IMR-90 (cell line): ENCODE results near the gene ANKRD61. TPM values are rescaled to one million over a fixed set of nuclear protein-coding genes. Genes with fewer than 3 reads are reported as not detected.

Experiments
- ATAC-seq: fragments of 200-7000 bp; cut with Tn5 transposase; 2 replicates; pipeline ENCODE4 v1.9.1; 2020; ENCODE audit warnings: low read depth, mild to moderate bottlenecking, moderate library complexity
- BruUV-seq: library from RNA; stranded (reverse); fragments of 400-500 nt; replicated peaks from 2 replicates; lab custom pipeline; 2021; lab: Mats Ljungman, UMichigan
- CTCF ChIA-PET: fragments of 300-600 bp; formaldehyde crosslinking; extraction: SDS; loops from one replicate; lab custom pipeline; 2021; ENCODE audit warnings: antibody characterized with exemption; lab: Yijun Ruan, JAX
- POLR2A ChIA-PET: fragments of 300-600 bp; sonication (Branson Sonifier 250); formaldehyde crosslinking; loops from one replicate; lab custom pipeline; 2022; ENCODE audit warnings: antibody characterized with exemption; ENCODE audit not compliant: unreplicated experiment; lab: Charles Lee
- DNase-seq: peaks from one replicate; pipeline ENCODE4 v3.0.0; 2013
- H2AFZ ChIP-seq: replicated peaks from 2 replicates; pipeline ENCODE3; 2013; ENCODE audit warnings: low read length, mild to moderate bottlenecking; ENCODE audit not compliant: poor library complexity
- H2AK5ac ChIP-seq: 2 replicates; pipeline ENCODE4 v1.6.1; 2013; ENCODE audit warnings: low read depth, low read length, inconsistent platforms
- H2AK9ac ChIP-seq: replicated peaks from 2 replicates; pipeline ENCODE3; 2013; ENCODE audit warnings: mild to moderate bottlenecking, low read depth, low read length, moderate library complexity; ENCODE audit not compliant: poor library complexity
- H2BK120ac ChIP-seq: 2 replicates; pipeline ENCODE4 v1.6.1; 2013; ENCODE audit warnings: low read depth, low read length, inconsistent platforms
- H2BK15ac ChIP-seq: 3 replicates; pipeline ENCODE4 v1.6.1; 2013; ENCODE audit warnings: low read depth, low read length, inconsistent platforms
- H2BK20ac ChIP-seq: 2 replicates; pipeline ENCODE4 v1.6.1; 2013; ENCODE audit warnings: low read depth, mild to moderate bottlenecking, inconsistent platforms, low read length, moderate library complexity
- H2BK5ac ChIP-seq: 2 replicates; pipeline ENCODE4 v1.6.1; 2013; ENCODE audit warnings: mild to moderate bottlenecking, low read depth, low read length, inconsistent platforms; ENCODE audit not compliant: poor library complexity, severe bottlenecking
- H3K14ac ChIP-seq: replicated peaks from 2 replicates; pipeline ENCODE4 v1.6.1; 2013; ENCODE audit warnings: low read depth, low read length, inconsistent platforms
- H3K18ac ChIP-seq: 2 replicates; pipeline ENCODE4 v1.6.1; 2013; ENCODE audit warnings: low read depth, low read length, control low read depth
- H3K23ac ChIP-seq: 2 replicates; pipeline ENCODE4 v1.6.1; 2013; ENCODE audit warnings: low read depth, low read length, inconsistent platforms
- H3K27ac ChIP-seq: 2 replicates; pipeline ENCODE4 v1.5.1; 2013; ENCODE audit warnings: mild to moderate bottlenecking, control low read depth, low read length; ENCODE audit not compliant: insufficient read depth
- H3K27me3 ChIP-seq: 2 replicates; pipeline ENCODE4 v1.6.1; 2013; ENCODE audit warnings: low read length; ENCODE audit not compliant: control insufficient read depth, insufficient read depth
- H3K36me3 ChIP-seq: 2 replicates; pipeline ENCODE4 v1.6.1; 2013; ENCODE audit warnings: low read length, mixed read lengths; ENCODE audit not compliant: control insufficient read depth, insufficient read depth
- H3K4ac ChIP-seq: 2 replicates; pipeline ENCODE4 v1.6.1; 2013; ENCODE audit warnings: low read depth, low read length, inconsistent platforms
- H3K4me1 ChIP-seq: 2 replicates; pipeline ENCODE4 v1.6.1; 2013; ENCODE audit warnings: low read length, mixed read lengths; ENCODE audit not compliant: control insufficient read depth, insufficient read depth
- H3K4me2 ChIP-seq: 2 replicates; pipeline ENCODE4 v1.6.1; 2013; ENCODE audit warnings: low read depth, mild to moderate bottlenecking, control low read depth, low read length, moderate library complexity
- H3K4me3 ChIP-seq: 2 replicates; pipeline ENCODE4 v1.5.1; 2013; ENCODE audit warnings: low read depth, mild to moderate bottlenecking, control low read depth, low read length, moderate library complexity; ENCODE audit not compliant: insufficient read depth
- H3K56ac ChIP-seq: 2 replicates; pipeline ENCODE4 v1.6.1; 2013; ENCODE audit warnings: low read length, inconsistent platforms; ENCODE audit not compliant: insufficient read depth; ENCODE audit errors: extremely low read depth
- H3K79me1 ChIP-seq, 2 experiments: 2 replicates each; pipeline ENCODE4 v1.6.1; 2013; ENCODE audit warnings: low read length in 2 of 2, inconsistent platforms in 1 of 2, low read depth in 1 of 2
- H3K9ac ChIP-seq: 2 replicates; pipeline ENCODE4 v1.6.1; 2013; ENCODE audit warnings: low read depth, low read length, control low read depth
- H3K9me1 ChIP-seq: 2 replicates; pipeline ENCODE4 v1.6.1; 2013; ENCODE audit warnings: low read length, inconsistent platforms; ENCODE audit not compliant: insufficient read depth
- H3K9me3 ChIP-seq: 2 replicates; pipeline ENCODE4 v1.6.1; 2013; ENCODE audit warnings: low read length; ENCODE audit not compliant: control insufficient read depth, insufficient read depth
- H4K20me1 ChIP-seq: 2 replicates; pipeline ENCODE4 v1.6.1; 2013; ENCODE audit warnings: low read length, inconsistent platforms; ENCODE audit not compliant: insufficient read depth
- H4K5ac ChIP-seq: 2 replicates; pipeline ENCODE4 v1.6.1; 2013; ENCODE audit warnings: mild to moderate bottlenecking, low read depth, low read length, control low read depth
- H4K8ac ChIP-seq, 2 experiments: 2 replicates each; pipeline ENCODE4 v1.6.1; 2013; ENCODE audit warnings: low read depth in 2 of 2, low read length in 2 of 2, control low read depth in 1 of 2, inconsistent platforms in 1 of 2
- H4K91ac ChIP-seq: 2 replicates; pipeline ENCODE4 v1.6.1; 2013; ENCODE audit warnings: low read depth, low read length, inconsistent platforms; ENCODE audit not compliant: insufficient read depth
- BHLHE40 ChIP-seq: fragments of 150-350 bp; IDR thresholded peaks from 2 replicates; pipeline ENCODE4 v1.6.1; 2016; ENCODE audit warnings: mild to moderate bottlenecking, low read depth, low read length
- CHD1 ChIP-seq: IDR thresholded peaks from 2 replicates; pipeline ENCODE4 v1.6.1; 2012; ENCODE audit warnings: low read depth, low read length, improper control_type of control experiment
- ELK1 ChIP-seq: fragments of 150-350 bp; IDR thresholded peaks from 2 replicates; pipeline ENCODE4 v1.6.1; 2016; ENCODE audit warnings: low read depth, mild to moderate bottlenecking, low read length, moderate library complexity, borderline replicate concordance
- MAZ ChIP-seq: IDR thresholded peaks from 2 replicates; pipeline ENCODE4 v1.6.1; 2012; ENCODE audit warnings: low read depth, mild to moderate bottlenecking, low read length, improper control_type of control experiment, moderate library complexity, borderline replicate concordance
- POLR2A ChIP-seq: IDR thresholded peaks from 2 replicates; pipeline ENCODE4 v1.6.1; 2012; ENCODE audit warnings: mild to moderate bottlenecking, low read depth, low read length
- SMC3 ChIP-seq: fragments of 150-350 bp; IDR thresholded peaks from 2 replicates; pipeline ENCODE4 v1.6.1; 2016; ENCODE audit warnings: low read depth, mild to moderate bottlenecking, antibody characterized with exemption, low read length, moderate library complexity
- WGBS, 2 experiments: methylation state at CpG; one replicate each; pipeline versions ENCODE4 v1.1.5 to v1.1.7; 2013; ENCODE audit warnings: missing lambda C conversion rate in 2 of 2; ENCODE audit not compliant: insufficient read length in 1 of 2; ENCODE audit errors: extremely low coverage in 2 of 2; 5-methylcytosine and 5-hydroxymethylcytosine counted together
- dilution Hi-C: fragments of 300-500 bp; cut with HindIII; formaldehyde crosslinking; loops from one replicate; pipeline ENCODE4 v1.14.3; 2018; ENCODE audit warnings: low sequenced_read_pairs; ENCODE audit not compliant: unreplicated experiment
- in situ Hi-C: fragments of 300-500 bp; cut with MboI; formaldehyde crosslinking; loops from 3 replicates; pipeline ENCODE4 v1.14.3; 2019; ENCODE audit warnings: low sequenced_read_pairs, inconsistent platforms, mixed read lengths
- intact Hi-C: fragments of 100-400 bp; cut with micrococcal nuclease; formaldehyde crosslinking; loops from 2 replicates; pipeline ENCODE4 v1.10.0; 2022
- polyA plus RNA-seq, 3 experiments: library from polyadenylated mRNA; depleted of rRNA; stranded (reverse); fragments of >200 nt; gene quantifications; 2 replicates each; pipeline ENCODE4 v1.2.3, GENCODE V29; 2012; ENCODE audit warnings: low replicate concordance in 1 of 3
- total RNA-seq: library from RNA; depleted of rRNA; stranded (reverse); fragments of >200 nt; gene quantifications from 2 replicates; pipeline ENCODE4 v1.2.3, GENCODE V29; 2012

Gene ANKRD61
- total and polyA plus RNA-seq, 2 of the 4 experiments (the other 2 are of a cell fraction) = 0.17 to 0.36 TPM

- CTCF ChIA-PET = no interaction called here
- BruUV-seq = no TSS peak
These were observed 4.0 kb downstream of the ANKRD61 start for GRCh38 chr7:6035165-6035564.

More at GRCh38 chr7:6035165-6035564, 4.0 kb downstream of the ANKRD61 start:
- WGBS, 2 experiments = 100% methylated on average over 6 of the region's 10 CpGs; no CpG with 5 or more reads in 1 of the 2 experiments
- Histone ChIP-seq H3K27ac (no peak overlapping the region), H3K9me1 (no peaks in the 10 kb centered on the region; the same call in 1 of the 2 replicates), H2AFZ (no peak overlapping the region), H3K4ac (no peak overlapping the region), H3K27me3 (no peaks in the 10 kb centered on the region), H3K9me3 (no peaks in the 10 kb centered on the region), H2BK5ac (no peak overlapping the region), H4K5ac (no peak overlapping the region), H3K18ac (no peak overlapping the region), H3K79me1 (peaks cover 21 to 25% of the 10 kb centered on the region in 2 experiments), H3K14ac (no peak overlapping the region), H3K56ac (no peak overlapping the region), H3K36me3 (peaks cover 45% of the 10 kb centered on the region), H3K4me2 (no peak overlapping the region), H4K8ac (no peak overlapping the region), H3K9ac (no peak overlapping the region), H3K4me1 (no peaks in the 10 kb centered on the region), H3K23ac (no peak overlapping the region), H2AK9ac (no peak overlapping the region), H2BK20ac (no peak overlapping the region), H2BK120ac (no peak overlapping the region), H2BK15ac (no peak overlapping the region), H2AK5ac (no peak overlapping the region), H4K20me1 (no peaks in the 10 kb centered on the region), H3K4me3 (no peak overlapping the region), H4K91ac (no peak overlapping the region)
- dilution Hi-C loops (no loop called here), intact Hi-C loops (no loop called here), in situ Hi-C loops (no loop called here)
- POLR2A ChIA-PET = no interaction called here
- TF ChIP-seq MAZ = no peak
- TF ChIP-seq SMC3 = no peak
- TF ChIP-seq CHD1 = no peak
- TF ChIP-seq ELK1 = no peak
- no peak for TF ChIP-seq POLR2A
- no peak for TF ChIP-seq BHLHE40
- DNase-seq (no peak), ATAC-seq (no peak)
